UCSD-AML1 (cell line): ENCODE results near the gene MUTYH.
"Not testable (repeated sequence)": the region's sequence is repeated elsewhere in the genome, so short reads cannot be mapped to it uniquely, and the experiment has no call there.

ENCODE experiments used
- DNase-seq: peaks from one replicate; lab custom pipeline; 2025; ENCODE audit not compliant: unreplicated experiment; lab: John Stamatoyannopoulos, UW

The MUTYH gene

GRCh38 chr1:45339789-45340558 lies at the start of gene MUTYH, which contains the start of gene TOE1:
TSS of gene MUTYH (minus strand) at chr1:45340440. CDS start at chr1:45334505, 5,935 bp downstream.
TSS of gene TOE1 (plus strand) at chr1:45340170. CDS start at chr1:45340253, 83 bp downstream.
- DNase-seq, result peak; percentile 96

DNA sequence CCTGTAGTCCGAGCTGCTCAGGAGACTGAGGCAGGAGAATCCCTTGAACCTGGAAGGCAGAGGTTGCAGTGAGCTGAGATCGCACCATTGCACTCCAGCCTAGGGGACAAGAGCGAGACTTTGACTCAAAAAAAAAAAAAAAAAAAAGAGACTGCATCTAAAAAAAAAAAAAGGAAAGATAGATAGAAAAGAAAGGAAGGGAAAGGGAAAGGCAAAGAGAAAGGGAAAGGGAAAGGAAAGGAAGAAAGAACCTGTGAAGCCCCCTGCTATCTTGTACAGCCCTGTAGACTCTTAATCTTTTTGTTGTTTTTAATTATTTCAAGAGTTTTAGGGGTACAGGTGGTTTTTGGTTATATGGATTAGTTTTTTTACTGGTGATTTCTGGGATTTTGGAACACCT lies 46.0 kb upstream of the MUTYH start:
- no peak for DNase-seq

DNA sequence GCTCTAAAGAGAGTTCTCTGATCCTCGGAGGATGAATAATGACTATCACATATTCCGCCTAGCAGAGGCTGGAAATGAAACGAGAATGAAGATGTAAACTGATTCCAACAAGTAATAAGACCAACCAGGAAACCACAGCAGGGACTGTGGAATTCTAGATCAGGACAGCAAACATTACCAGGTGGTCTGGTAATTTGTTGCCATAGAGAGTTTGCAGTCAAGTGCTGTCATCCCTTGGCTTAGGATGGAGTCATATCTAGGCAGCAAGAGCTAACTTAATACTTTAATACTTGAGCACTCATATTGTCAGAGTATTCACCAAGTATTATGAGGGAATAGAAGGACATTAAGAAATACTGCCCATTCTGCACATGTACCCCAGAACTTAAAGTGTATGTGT lies 45.1 kb upstream of the MUTYH start:
- DNase-seq, result no peak

DNA sequence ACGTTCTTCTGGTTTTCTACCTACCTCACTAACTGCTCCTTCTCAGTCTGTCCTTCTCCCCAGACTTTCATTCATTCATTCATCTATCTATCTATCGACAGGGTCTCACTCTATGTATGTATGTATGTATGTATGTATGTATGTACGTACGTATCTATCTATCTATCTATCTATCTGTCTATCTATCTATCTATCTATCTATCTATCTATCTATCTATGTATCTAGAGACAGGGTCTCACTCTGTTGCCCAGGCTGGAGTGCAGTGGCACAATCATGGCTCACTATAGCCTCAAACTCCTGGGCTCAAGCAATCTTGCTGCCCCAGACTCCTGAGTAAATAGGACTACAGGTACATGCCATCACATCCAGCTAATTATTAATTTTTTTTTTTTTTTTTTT lies 44.0 kb upstream of the MUTYH start:
- not testable (repeated sequence) for DNase-seq

GRCh38 chr1:45383191-45383590 lies 43.0 kb upstream of the MUTYH start:
- no peak for DNase-seq

DNA sequence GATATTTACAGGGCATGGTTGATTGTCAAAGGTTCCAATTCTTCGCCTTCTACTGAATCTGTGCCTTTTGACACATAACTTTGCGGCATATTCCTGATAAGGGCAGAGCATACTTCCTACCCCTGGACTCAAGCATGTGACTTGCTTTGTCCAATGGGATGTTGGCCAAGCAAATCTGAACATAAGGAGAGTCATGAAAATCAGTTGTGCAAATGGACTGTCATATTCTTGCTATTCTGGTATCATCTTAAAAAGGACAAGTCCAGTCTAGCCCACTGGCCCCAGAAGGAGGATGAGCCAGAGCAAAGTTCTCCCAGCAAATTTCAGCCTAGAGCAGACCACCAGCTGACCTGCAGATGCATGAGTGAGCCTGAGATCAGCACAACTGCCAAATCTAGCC lies 41.0 kb upstream of the MUTYH start:
- DNase-seq, result no peak

- DNase-seq, result no peak
Observed at GRCh38 chr1:45380730-45381129, 40.5 kb upstream of the MUTYH start.

GRCh38 chr1:45380125-45380524 lies 39.9 kb upstream of the MUTYH start:
- no peak for DNase-seq

DNA sequence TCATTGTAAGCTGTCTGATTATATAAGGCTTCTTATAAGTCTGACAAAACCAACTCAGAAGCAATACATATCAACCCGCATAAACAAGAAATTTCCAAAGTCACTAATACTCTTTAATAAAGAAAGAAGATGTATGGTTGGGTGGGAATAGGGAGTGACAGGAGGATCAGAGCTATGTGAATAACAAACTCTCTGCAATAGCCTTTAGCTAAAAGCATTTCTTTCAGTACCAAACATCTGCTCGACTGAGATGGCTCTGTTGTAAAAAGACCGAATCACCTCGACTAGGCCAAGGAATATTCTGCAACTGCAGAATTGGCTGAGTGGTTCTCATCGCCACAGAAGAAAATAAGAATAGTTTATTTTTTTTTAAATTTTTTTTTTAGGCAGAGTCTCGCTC lies 39.3 kb upstream of the MUTYH start:
- no peak for DNase-seq

- no peak for DNase-seq
Observed at GRCh38 chr1:45378184-45378583, 37.9 kb upstream of the MUTYH start.

DNA sequence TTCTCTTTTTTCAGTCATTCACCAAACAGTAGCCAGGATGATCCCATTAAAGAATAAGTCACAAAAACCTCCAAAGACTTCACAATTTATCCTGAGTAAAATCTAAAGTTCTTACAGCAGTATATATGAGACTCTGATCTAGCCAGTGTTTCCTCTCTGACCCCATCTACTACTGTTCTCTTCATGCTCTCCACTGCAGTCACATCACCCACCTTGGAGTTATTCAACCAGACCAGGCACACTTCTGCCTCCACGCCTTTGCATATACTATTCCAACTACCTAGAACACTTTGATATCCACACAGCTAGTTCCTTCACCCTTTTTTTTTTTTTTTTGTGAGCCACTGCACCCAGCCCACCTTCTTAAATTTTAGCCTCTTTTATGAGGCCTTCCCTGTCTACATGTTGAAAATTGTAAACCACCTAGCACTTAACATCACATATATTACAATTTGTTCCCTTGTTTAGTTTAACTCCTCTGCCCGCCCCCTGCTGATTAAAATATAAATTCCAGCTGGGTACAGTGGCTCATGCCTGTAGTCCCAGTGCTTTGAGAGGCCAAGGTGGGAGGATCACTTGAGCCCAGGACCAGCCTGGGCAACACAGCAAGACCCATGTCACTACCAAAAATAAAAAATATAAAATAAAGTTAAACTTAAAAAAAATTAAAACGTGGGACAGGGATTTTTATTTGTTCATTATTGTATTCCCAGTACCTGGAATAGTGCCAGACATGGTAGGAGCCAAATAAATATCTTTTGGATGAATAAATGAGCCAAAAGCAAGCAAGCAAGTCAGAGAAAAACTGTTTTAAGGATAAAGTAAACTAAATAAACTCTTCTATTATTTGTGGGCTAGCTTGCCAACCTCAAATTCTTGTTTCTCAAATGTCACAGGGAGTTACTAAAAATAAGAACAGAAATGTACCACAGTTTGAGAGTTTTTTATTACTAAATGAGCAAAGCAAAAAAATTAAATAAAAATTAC lies 35.2 kb upstream of the MUTYH start:
- no peak for DNase-seq

- DNase-seq, result no peak
Observed at GRCh38 chr1:45373573-45373972, 33.3 kb upstream of the MUTYH start.

DNA sequence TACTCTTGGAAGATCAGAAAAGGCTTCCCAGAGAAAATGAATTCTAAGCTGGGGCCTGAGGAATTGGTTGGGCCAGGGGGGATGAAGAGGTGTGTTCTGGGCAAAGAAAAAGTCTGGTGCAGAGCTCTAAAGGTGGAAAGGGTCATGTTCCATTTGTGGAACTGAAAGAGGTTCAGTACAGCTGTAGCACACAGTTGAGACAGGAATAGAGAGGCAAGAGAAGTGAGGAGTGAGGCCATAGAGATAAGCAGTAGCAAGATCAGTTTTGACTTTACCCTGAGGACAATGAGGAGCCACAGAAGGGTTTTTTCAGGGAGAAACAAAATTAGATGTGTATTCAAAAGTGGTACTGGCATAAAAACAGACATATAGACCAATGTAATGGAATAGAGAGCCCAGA lies 30.3 kb upstream of the MUTYH start:
- no peak for DNase-seq

DNA sequence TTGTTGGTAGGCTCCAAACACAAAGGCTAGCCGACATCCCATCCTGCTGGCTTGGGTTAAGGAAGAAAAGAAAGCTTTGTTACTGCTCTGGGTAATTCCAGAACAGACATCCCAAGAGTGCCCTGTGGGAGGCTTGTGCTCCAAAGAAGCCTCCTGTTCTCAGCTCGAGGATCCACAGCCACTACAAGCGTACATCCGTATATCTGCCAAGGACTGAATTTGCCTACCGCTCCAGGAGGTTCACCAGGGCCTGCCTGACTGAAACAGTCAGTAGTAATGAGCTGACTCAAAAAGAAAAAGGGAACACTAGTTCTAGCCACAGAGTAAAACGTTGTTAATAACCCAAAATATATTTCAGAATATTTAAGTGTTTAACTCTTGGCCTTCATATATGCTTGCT lies 24.8 kb upstream of the MUTYH start:
- DNase-seq, result no peak

GRCh38 chr1:45364294-45364693 lies 24.1 kb upstream of the MUTYH start:
- no peak for DNase-seq

- not testable (repeated sequence) for DNase-seq
Observed at GRCh38 chr1:45360981-45361380, 20.7 kb upstream of the MUTYH start.

- DNase-seq, result peak; percentile 41
Observed at GRCh38 chr1:45359882-45360513, 19.8 kb upstream of the MUTYH start.

DNA sequence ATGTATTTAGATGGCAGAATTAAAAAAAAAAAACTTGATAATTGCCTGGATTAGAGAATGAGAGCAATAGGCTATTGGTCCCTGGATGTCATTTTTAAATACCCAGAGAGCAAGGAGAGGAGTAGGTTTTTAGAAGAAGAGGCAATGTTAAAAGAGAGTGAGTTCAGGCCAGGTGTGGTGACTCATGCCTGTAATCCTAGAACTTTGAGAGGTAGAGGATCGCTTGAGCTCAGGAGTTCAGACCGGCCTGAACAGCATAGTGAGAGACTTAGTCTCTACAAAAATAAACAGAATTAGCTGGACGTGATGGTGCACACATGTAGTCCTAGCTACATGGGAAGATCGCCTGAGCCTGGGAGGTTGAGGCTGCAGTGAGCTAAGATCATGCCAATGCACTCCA lies 15.9 kb upstream of the MUTYH start:
- no peak for DNase-seq

DNA sequence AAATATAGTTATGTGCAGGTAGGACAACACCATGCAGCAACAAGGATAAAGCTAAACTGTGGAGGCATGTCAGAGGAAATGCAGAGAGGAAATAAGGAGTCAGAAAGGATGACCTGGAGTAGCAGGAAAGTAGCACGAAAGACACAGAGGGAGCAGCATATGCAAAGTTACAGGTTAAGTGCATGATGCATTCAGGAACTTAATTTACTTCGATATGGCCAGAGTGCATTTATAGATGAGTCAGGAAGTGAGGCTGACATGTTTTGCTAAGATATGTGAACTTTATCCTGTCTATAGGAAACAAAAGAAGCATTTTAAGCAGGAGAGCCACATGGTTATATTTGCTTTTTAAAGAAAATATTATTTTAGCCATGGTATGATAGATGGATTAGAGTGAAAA lies 15.4 kb upstream of the MUTYH start:
- no peak for DNase-seq

GRCh38 chr1:45354838-45355237 lies 14.6 kb upstream of the MUTYH start:
- DNase-seq, result no peak

DNA sequence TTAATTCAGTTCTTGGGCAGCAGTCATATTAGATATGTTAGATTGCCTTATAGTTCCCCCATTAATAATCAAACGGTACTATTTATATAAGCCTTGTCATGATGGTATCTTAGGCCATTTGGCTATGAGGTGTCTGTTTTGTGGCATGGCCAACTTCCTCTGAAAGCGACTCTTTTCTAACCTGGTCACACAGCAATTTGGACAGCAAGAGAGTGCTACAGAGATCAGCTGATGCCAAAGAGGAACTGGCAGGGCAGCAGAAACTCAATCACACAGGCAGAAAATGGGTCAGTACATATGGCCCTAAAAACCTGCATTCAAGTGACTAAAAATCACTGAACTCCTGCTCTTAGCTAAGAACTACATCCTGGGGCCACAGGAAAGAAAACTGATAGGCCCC lies 13.4 kb upstream of the MUTYH start:
- DNase-seq, result no peak
